Right lobe of liver (tissue), 4 donors: ENCODE results near the gene RPUSD4.
"Not testable (repeated sequence)": the region's sequence is repeated elsewhere in the genome, so short reads cannot be mapped to it uniquely, and the experiment has no call there.

ENCODE experiments used
- CTCF ChIP-seq, 4 donors: fragments of 200-600 bp in 3 of 4; fragments of 450-650 bp in 1 of 4; IDR thresholded peaks; one replicate each; pipeline versions ENCODE4 v1.5.1 to v1.8.0; 2016 to 2022; ENCODE audit warnings: antibody characterized with exemption in 4 of 4, mild to moderate bottlenecking in 2 of 4
- POLR2A ChIP-seq: fragments of 450-650 bp; IDR thresholded peaks from one replicate; pipeline ENCODE4 v1.6.1; 2017; ENCODE audit warnings: antibody characterized with exemption, mild to moderate bottlenecking
- donor health status: DM: no; HTN: no; CAD: no.
- donor health status: DM: no; HTN: no; CAD: no.
- donor health status: DM: no; HTN: yes; CAD: no.

- TF ChIP-seq CTCF (IDR thresholded peaks at IDR 0.05); POLR2A: not testable (repeated sequence)
Measured at GRCh38 chr11:126255507-126255906, 44.1 kb upstream of the RPUSD4 start.
